GM13976 (cell line): ENCODE results near the gene SPTY2D1.
A peak's percentile ranks its signal among the peaks of the same experiment; 100 is the strongest.
"Not testable (repeated sequence)": the region's sequence is repeated elsewhere in the genome, so short reads cannot be mapped to it uniquely, and the experiment has no call there.

Experiments
- DNase-seq: peaks from one replicate; pipeline ENCODE4 v3.0.0; 2012; ENCODE audit warnings: low spot score
- in situ Hi-C: fragments of 300-500 bp; cut with MboI; formaldehyde crosslinking; loops from one replicate; pipeline ENCODE4 v1.12.0; 2022; ENCODE audit warnings: low sequenced_read_pairs, mixed read lengths, inconsistent platforms; ENCODE audit not compliant: unreplicated experiment
- TF ChIP-seq, protein P1 (sequence below): IDR thresholded peaks from 2 replicates; pipeline ENCODE4 v1.5.1; 2012; ENCODE audit warnings: borderline replicate concordance, mild to moderate bottlenecking; ENCODE audit not compliant: insufficient read depth; ENCODE audit errors: extremely low read depth, missing control alignments, control extremely low read depth

The SPTY2D1 gene

DNA sequence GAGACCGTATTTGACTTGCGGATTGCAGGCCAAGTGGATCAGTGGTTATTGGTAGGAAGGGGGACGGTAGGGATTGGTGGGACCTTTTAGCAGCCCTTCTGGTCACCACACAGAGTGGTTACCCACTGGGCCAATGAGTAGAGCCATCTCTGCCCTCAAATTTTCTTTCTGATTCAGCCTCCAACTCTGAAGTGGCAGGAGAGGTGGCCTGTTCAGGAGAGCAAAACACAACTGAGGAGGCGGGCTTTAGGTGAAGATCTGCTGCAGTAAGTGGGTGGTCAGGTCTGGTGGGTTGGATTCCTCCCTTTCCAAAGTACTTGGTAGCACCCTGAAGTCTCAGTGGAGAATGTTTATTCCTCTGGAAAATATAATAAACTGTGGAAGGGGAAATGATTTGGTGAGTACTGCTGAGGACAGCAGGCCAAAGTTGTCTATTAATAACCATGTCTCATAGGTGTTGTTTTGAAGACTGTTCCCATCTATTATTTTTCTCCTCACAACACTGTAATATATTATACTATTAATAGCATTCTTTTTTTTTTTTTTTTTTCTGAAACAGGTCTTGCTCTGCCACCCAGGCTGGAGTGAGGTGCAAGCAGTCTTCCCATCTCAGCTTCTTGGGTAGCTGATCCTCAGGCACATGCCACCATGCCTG, 33.1 kb downstream of the SPTY2D1 start:
- TF ChIP-seq, protein P1, sequence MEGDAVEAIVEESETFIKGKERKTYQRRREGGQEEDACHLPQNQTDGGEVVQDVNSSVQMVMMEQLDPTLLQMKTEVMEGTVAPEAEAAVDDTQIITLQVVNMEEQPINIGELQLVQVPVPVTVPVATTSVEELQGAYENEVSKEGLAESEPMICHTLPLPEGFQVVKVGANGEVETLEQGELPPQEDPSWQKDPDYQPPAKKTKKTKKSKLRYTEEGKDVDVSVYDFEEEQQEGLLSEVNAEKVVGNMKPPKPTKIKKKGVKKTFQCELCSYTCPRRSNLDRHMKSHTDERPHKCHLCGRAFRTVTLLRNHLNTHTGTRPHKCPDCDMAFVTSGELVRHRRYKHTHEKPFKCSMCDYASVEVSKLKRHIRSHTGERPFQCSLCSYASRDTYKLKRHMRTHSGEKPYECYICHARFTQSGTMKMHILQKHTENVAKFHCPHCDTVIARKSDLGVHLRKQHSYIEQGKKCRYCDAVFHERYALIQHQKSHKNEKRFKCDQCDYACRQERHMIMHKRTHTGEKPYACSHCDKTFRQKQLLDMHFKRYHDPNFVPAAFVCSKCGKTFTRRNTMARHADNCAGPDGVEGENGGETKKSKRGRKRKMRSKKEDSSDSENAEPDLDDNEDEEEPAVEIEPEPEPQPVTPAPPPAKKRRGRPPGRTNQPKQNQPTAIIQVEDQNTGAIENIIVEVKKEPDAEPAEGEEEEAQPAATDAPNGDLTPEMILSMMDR, result no peak
- DNase-seq, result no peak
- in situ Hi-C loops, result no loop called here

DNA sequence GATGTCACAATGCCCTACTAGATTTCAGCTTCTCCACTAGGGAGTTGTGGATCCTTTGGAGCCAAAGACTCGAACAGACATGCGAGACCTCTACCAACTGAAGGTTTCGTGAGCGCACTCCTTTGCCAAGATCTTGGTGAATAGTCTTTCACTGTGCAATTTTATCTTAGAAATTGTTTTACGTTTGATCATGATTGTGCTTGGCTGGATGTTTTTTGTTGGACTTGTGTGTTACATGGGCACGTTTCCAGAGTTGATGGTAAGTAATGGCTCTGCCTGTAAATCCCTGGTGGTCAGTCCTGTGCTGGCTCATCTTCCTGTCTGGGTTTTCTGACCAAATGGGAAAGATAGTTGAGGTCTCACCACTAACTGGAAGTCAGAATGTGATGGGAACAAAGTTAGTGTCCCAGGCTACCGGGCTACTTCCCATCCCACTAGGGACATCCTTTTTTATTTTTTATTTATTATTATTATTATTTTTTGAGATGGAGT, 34.4 kb downstream of the SPTY2D1 start, which contains the start of gene MISFA:
MISFA (plus strand) TSS at position 51 of the 492 bp plus-strand sequence; CDS start at position 191, 140 bp downstream.
- TF ChIP-seq, protein P1, result no peak
- DNase-seq, result no peak
- in situ Hi-C loops, result no loop called here

DNA sequence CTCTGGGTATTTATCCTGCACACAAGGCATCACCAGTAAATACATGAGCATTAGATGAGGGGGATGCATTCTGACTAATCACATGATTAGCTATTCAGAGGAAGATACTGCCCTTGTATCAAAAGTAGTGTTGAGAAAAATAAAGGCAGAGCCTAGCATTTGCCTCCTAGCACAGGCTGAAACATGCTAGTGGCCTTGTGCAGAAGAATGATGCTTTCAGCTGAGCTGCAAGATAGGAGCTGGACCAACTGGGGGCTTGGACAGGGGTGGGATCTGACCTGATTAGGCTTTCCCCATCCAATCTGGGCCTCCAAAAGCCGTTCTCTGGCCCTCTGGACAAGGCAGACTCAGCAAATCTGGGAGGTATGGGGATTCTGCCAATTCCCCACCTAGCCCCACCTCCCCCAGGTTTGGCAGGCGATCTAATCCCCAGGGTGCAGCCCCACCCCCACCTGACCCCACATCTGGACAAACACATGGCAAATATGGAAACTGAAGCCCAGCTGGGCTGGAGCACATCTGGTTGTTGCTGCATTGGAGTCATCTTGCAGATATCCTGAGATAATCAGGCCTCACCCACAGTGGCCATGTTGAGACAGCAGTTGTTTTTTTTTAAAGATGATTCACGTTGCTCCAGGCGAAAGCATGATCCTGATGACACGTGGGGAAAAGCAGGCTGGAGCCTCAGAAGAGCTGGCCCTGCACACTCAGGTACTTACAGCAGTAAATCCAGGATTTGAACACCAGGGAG, 39.0 kb downstream of the SPTY2D1 start:
- in situ Hi-C loops, result no loop called here
- TF ChIP-seq, protein P1, result no peak
- no peak for DNase-seq

DNA sequence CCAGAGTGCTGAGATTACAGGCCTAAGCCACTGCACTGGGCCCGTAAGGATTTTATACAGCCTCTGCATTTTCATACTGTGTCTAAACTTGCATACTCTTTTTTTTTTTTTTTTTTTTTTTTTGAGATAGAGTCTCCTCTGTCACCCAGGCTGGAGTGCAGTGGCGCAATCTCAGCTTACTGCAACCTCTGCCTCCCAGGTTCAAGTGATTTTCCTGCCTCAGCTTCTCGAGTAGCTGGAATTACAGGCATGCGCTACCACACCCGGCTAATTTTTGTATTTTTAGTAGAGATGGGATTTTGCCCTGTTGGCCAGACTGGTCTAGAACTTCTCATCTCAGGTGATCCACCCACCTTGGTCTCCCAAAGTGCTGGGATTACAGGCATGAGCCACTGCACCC, 40.1 kb downstream of the SPTY2D1 start:
- in situ Hi-C loops, DNase-seq: not testable (repeated sequence)

DNA sequence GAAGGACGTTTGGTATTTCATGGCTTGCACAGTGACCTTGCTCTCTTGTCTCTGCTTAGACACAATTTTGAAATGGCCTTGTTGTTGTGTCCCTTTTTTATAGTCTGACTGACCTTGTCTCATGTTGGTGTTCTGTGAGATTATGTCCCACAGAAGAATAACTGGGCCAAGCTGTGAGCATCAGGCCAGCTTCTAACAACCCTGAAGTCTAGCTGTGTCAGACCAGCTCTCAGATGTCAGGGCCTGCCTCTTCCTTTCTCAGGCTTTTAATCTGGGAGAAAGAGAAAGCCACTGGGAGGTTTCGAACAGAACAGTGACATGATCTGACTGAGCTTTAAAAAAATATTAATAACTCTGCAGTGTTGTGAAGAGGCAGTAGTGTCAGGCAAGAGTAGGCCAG, 43.6 kb downstream of the SPTY2D1 start:
- in situ Hi-C loops, result no loop called here
- TF ChIP-seq, protein P1, result no peak
- no peak for DNase-seq

DNA sequence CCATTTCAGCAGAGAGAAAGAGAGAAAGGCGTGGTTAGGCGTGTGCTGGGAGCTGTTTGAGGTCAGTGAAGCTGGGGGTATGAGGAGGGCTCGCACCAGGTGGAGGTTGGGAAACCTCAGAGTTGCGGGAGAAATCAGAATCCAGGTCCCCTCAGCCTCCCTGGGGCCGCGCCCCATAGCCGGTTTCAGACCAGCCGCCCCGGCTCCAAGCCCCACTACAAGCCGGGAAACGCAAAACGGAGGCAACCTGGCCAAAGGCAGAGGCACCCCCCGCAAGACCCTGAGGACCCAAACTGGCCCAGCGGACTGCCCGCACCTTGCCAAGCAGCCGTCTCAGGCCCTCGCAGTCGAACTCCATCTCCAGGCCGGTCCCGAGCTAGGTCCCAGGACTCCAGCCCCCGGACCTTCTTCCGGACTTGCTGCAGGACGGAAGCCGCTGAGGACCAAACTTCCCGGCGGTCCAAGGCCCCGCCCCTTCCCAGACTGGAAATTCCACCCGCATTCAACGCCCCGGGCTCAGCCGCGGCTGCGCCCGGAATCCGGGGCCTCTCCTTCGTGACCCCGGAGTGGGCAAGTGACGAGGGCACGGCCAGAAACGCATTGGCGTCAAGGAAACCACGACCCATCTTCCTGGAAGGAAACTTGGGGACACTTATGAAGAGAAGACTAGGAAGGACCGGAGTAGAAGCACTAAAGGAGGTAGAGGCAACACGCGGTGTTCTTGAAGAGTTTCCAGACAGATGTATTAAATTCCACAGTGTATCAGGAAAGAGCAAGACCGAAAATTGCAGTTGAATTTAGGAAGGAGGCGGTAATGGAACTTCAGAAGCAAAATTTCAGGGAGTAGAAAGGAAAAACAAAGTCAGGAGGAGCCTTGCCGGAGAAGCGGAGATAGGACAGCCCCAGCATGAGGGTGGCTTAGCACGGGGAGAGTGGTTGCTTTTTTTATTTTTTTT, 45.6 kb downstream of the SPTY2D1 start, which contains the start of gene UEVLD:
UEVLD (minus strand) TSS at position 438 of the 956 bp plus-strand sequence; CDS start at position 358, 80 bp downstream.
- peak; percentile 87 for DNase-seq
- TF ChIP-seq, protein P1, result no peak
- in situ Hi-C loops, result no loop called here

DNA sequence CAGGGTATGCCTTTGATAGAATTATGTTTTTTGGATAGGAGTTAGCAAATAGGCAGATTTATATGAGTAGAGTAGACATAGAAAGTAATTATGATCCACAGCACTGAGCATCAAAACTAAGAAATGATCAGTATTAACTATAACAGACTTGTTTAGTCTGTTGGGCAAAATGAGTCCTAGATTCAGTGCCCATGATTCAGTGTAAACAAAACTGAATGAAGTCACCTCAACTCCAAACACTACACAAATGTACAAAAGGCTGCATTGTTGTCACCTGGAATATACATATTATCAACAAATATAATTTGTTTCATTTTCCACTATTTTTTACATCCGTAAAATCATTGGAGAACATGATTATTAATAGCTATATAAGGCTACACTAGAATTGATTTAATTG, 52.3 kb downstream of the SPTY2D1 start:
- TF ChIP-seq, protein P1, result no peak

More for the DNA sequence above, 52.3 kb downstream of the SPTY2D1 start:
- in situ Hi-C loops, result no loop called here
- no peak for DNase-seq
